ENCODE data around the gene FRMD4A. TPM values are rescaled to one million over a fixed set of nuclear protein-coding genes. Genes with fewer than 3 reads are reported as not detected.

FRMD4A gene
- total and polyA plus RNA-seq, 2 of the 4 experiments (the other 2 are of a cell fraction), result 30.3 to 68.8 TPM

DNA sequence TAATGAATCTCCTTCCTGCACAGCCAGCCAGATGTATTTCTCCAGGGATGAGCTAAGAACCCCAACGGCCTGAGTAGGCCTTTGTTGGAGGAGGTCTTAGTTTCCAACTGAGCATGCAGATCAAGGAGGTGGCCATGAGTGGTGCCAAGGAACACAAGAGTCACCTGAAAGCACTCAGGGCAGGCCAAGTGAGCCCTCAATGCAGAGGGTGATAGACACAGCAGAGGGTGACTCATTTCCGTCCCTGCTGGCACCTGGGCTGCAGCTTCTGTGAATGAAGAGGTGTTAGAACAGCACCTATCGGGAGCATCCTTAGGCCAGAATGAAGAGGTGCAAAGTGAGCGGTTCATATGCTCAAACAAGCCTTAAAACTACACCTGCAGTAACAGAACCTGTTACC is 211.8 kb downstream of the FRMD4A start:
- no peak overlapping the region for H4K8ac ChIP-seq (ENCODE audit: low read depth in 2 of 2, low read length in 2 of 2)
- H2BK20ac ChIP-seq (ENCODE audit: low read depth, low read length), result no peak overlapping the region
- no peak overlapping the region for H3K18ac ChIP-seq (ENCODE audit: low read depth, low read length)
- H2AK9ac ChIP-seq (replicated peaks; ENCODE audit: low read depth, low read length, poor library complexity), result no peak overlapping the region
- no peak overlapping the region for H2BK15ac ChIP-seq (ENCODE audit: low read depth, low read length)
- no peak overlapping the region for H2AFZ ChIP-seq (replicated peaks; ENCODE audit: low read length, poor library complexity)
- ChIA-PET POLR2A (ENCODE audit: unreplicated experiment) (no interaction called here), CTCF (no interaction called here)
- H3K9ac ChIP-seq (ENCODE audit: low read depth, low read length), result no peak overlapping the region
- H4K5ac ChIP-seq (ENCODE audit: low read depth, low read length), result no peak overlapping the region
- intact Hi-C loops (cut with micrococcal nuclease) (no loop called here), in situ Hi-C loops (cut with MboI; ENCODE audit: low sequenced_read_pairs) (no loop called here), dilution Hi-C loops (cut with HindIII; ENCODE audit: low sequenced_read_pairs, unreplicated experiment) (no loop called here)
- no peak overlapping the region for H3K56ac ChIP-seq (ENCODE audit: extremely low read depth, insufficient read depth, low read length)
- DNase-seq, result no peak
- H3K9me3 ChIP-seq (ENCODE audit: control insufficient read depth, insufficient read depth, low read length), result no peaks in the 10 kb centered on the region
- H3K4me2 ChIP-seq (ENCODE audit: low read depth, low read length), result no peak overlapping the region
- H3K23ac ChIP-seq (ENCODE audit: low read depth, low read length), result no peak overlapping the region
- ATAC-seq (ENCODE audit: low read depth), result no peak
- no peaks in the 10 kb centered on the region for H4K20me1 ChIP-seq (ENCODE audit: insufficient read depth, low read length)
- H4K91ac ChIP-seq (ENCODE audit: insufficient read depth, low read depth, low read length), result no peak overlapping the region
- no peak overlapping the region for H3K4me3 ChIP-seq (ENCODE audit: insufficient read depth, low read depth, low read length)
- BruUV-seq (replicated peaks), result no TSS peak
- H3K27me3 ChIP-seq (ENCODE audit: control insufficient read depth, insufficient read depth, low read length), result peaks cover 3% of the 10 kb centered on the region
- H3K36me3 ChIP-seq (ENCODE audit: control insufficient read depth, insufficient read depth, low read length), result no peaks in the 10 kb centered on the region
- H3K14ac ChIP-seq (replicated peaks; ENCODE audit: low read depth, low read length), result no peak overlapping the region
- no peaks in the 10 kb centered on the region for H3K9me1 ChIP-seq (ENCODE audit: insufficient read depth, low read length)
- no peaks in the 10 kb centered on the region for H3K79me1 ChIP-seq (ENCODE audit: low read depth in 1 of 2, low read length in 2 of 2)
- TF ChIP-seq FOS (IDR thresholded peaks at IDR 0.05; ENCODE audit: low read depth, low read length) (no peak), CEBPB (IDR thresholded peaks at IDR 0.05; ENCODE audit: low read depth, low read length) (no peak), SMC3 (IDR thresholded peaks at IDR 0.05; ENCODE audit: low read depth, low read length) (no peak), MAZ (IDR thresholded peaks at IDR 0.05; ENCODE audit: borderline replicate concordance, low read depth, low read length) (no peak)
- no CpG with 5 or more reads among the region's 4 CpGs for WGBS, 2 experiments (ENCODE audit: extremely low coverage in 2 of 2, insufficient read length in 1 of 2)
- H2BK5ac ChIP-seq (ENCODE audit: low read depth, low read length, poor library complexity, severe bottlenecking), result no peak overlapping the region
- H2BK120ac ChIP-seq (ENCODE audit: low read depth, low read length), result no peak overlapping the region
- no peaks in the 10 kb centered on the region for H3K4me1 ChIP-seq (ENCODE audit: control insufficient read depth, insufficient read depth, low read length)
- no peak overlapping the region for H2AK5ac ChIP-seq (ENCODE audit: low read depth, low read length)
- H3K27ac ChIP-seq (ENCODE audit: insufficient read depth, low read length), result no peak overlapping the region
- no peak overlapping the region for H3K4ac ChIP-seq (ENCODE audit: low read depth, low read length)

All from IMR-90 (cell line).